Keratinocyte (primary cell): ENCODE results near the gene RALY. TPM values are rescaled to one million over a fixed set of nuclear protein-coding genes. Genes with fewer than 3 reads are reported as not detected.

ENCODE experiments used
- DNase-seq: peaks from one replicate; pipeline ENCODE4 v3.0.0-alpha.2; 2011; ENCODE audit warnings: low read depth, missing footprints, low spot score
- FAIRE-seq: peaks from 2 replicates; lab custom pipeline; 2011; peaks lifted over from hg19 to GRCh38; lab: Jason Lieb, UNC
- H2AFZ ChIP-seq: 2 replicates; pipeline ENCODE4 v1.6.0; 2012; ENCODE audit warnings: low read length, control low read depth, inconsistent platforms; ENCODE audit not compliant: control insufficient read depth
- H3K27ac ChIP-seq: 2 replicates; pipeline ENCODE4 v1.5.1; 2011; ENCODE audit warnings: low read length; ENCODE audit not compliant: control insufficient read depth, insufficient read depth
- H3K27me3 ChIP-seq: 3 replicates; pipeline ENCODE4 v1.6.0; 2011; ENCODE audit warnings: low read length; ENCODE audit not compliant: control insufficient read depth, insufficient read depth; ENCODE audit errors: extremely low read depth
- H3K36me3 ChIP-seq, 2 experiments: 2 replicates in 1 of 2; 3 replicates in 1 of 2; pipeline ENCODE4 v1.5.1; 2011; ENCODE audit warnings: low read length in 2 of 2, mild to moderate bottlenecking in 1 of 2; ENCODE audit not compliant: control insufficient read depth in 2 of 2, insufficient read depth in 2 of 2; ENCODE audit errors: extremely low read depth in 1 of 2
- H3K4me1 ChIP-seq: 3 replicates; pipeline ENCODE4 v1.5.1; 2011; ENCODE audit warnings: low read length; ENCODE audit not compliant: control insufficient read depth, insufficient read depth; ENCODE audit errors: extremely low read depth
- H3K4me2 ChIP-seq: 3 replicates; pipeline ENCODE4 v1.6.0; 2011; ENCODE audit warnings: low read depth, low read length; ENCODE audit not compliant: control insufficient read depth, insufficient read depth; ENCODE audit errors: extremely low read depth
- H3K4me3 ChIP-seq, 3 experiments: fragments of 200-600 bp in 1 of 3; sonication (generic) in 1 of 3; 2 replicates in 2 of 3; 3 replicates in 1 of 3; pipeline ENCODE4 v1.5.1; 2011 to 2016; ENCODE audit warnings: low read length in 3 of 3, mild to moderate bottlenecking in 3 of 3, control low read depth in 2 of 3, inconsistent platforms in 1 of 3, low read depth in 1 of 3, mixed read lengths in 1 of 3, mixed run types in 1 of 3, moderate library complexity in 1 of 3; ENCODE audit not compliant: control insufficient read depth in 2 of 3, insufficient read depth in 2 of 3; ENCODE audit errors: extremely low read depth in 1 of 3
- H3K79me2 ChIP-seq: 2 replicates; pipeline ENCODE4 v1.6.0; 2012; ENCODE audit warnings: low read length; ENCODE audit not compliant: control insufficient read depth, insufficient read depth
- H3K9ac ChIP-seq: 3 replicates; pipeline ENCODE4 v1.6.0; 2011; ENCODE audit warnings: low read length; ENCODE audit not compliant: control insufficient read depth, insufficient read depth; ENCODE audit errors: extremely low read depth
- H3K9me1 ChIP-seq: 3 replicates; pipeline ENCODE4 v1.6.0; 2011; ENCODE audit warnings: low read length; ENCODE audit not compliant: control insufficient read depth, insufficient read depth; ENCODE audit errors: extremely low read depth
- H3K9me3 ChIP-seq: 2 replicates; pipeline ENCODE4 v1.5.1; 2012; ENCODE audit warnings: low read depth, low read length; ENCODE audit not compliant: control insufficient read depth
- H4K20me1 ChIP-seq: 3 replicates; pipeline ENCODE4 v1.6.0; 2011; ENCODE audit warnings: low read length; ENCODE audit not compliant: control insufficient read depth, insufficient read depth; ENCODE audit errors: extremely low read depth
- EZH2 ChIP-seq: IDR thresholded peaks from one replicate; pipeline ENCODE4 v1.6.1; 2012; ENCODE audit warnings: inconsistent platforms, mild to moderate bottlenecking, low read length, moderate library complexity
- dilution Hi-C: fragments of 300-500 bp; cut with MboI; formaldehyde crosslinking; loops from one replicate; pipeline ENCODE4 v1.7.0; 2020; ENCODE audit warnings: low sequenced_read_pairs; ENCODE audit not compliant: extremely low pct_ligation_motif_present
- polyA plus RNA-seq, 5 experiments: library from polyadenylated mRNA; depleted of rRNA in 3 of 5; stranded (reverse) in 3 of 5; stranded (forward) in 1 of 5; unstranded in 1 of 5; fragments of >200 nt; gene quantifications; 1 replicate in 1 of 5; 2 replicates in 3 of 5; 3 replicates in 1 of 5; pipeline versions ENCODE4 v1.2.1 to v1.2.3, GENCODE V29; 2011 to 2012; ENCODE audit warnings: missing spikeins in 2 of 5, low read depth in 1 of 5, low replicate concordance in 1 of 5
- TF ChIP-seq, protein P1 (sequence below), 3 experiments: IDR thresholded peaks in 1 of 3; conservative IDR thresholded peaks in 1 of 3; optimal IDR thresholded peaks in 1 of 3; 2 replicates in 2 of 3; 3 replicates in 1 of 3; pipeline versions ENCODE3 to v1.5.1; 2011; ENCODE audit warnings: low read length in 3 of 3, mild to moderate bottlenecking in 3 of 3, moderate library complexity in 2 of 3, control low read depth in 1 of 3, inconsistent platforms in 1 of 3; ENCODE audit not compliant: insufficient read depth in 2 of 3; ENCODE audit errors: extremely low read depth in 1 of 3

The RALY gene
- polyA plus RNA-seq, 1 donor (not counting 4 experiments of a cell fraction or from before 2014, with no cell fraction given), result 118 TPM

DNA sequence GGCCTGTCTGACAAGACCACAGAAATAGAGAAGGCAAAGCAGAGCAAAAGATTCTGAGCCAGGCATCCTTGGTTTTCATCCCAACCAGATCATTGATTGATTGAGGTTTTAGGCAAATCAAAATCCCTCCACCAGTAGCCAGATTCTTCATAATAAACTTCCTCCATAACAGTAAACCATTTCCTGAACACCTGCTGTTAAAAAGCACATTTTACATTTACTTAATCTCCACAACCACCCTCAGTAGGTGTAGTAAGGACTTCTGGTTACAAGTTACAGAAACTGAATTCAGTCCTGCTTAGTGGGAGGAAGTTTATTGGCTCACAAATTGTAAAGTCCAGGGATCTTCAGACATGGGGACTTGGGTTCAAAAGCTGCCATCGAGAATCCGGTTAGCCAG is 90.1 kb downstream of the RALY start:
- Histone ChIP-seq H3K27me3 (no peaks in the 10 kb centered on the region), H3K27ac (peak overlapping the region; percentile 15), H3K79me2 (peaks cover 3% of the 10 kb centered on the region), H3K36me3 (peaks cover 24 to 59% of the 10 kb centered on the region in 2 experiments), H3K4me2 (peak overlapping the region; percentile 26), H3K4me1 (peaks cover 16% of the 10 kb centered on the region), H3K9me3 (no peaks in the 10 kb centered on the region), H2AFZ (no peak overlapping the region), H3K9ac (no peak overlapping the region), H4K20me1 (peaks cover 17% of the 10 kb centered on the region), H3K4me3 (no peak overlapping the region), H3K9me1 (peaks cover 3% of the 10 kb centered on the region)
- DNase-seq (no peak), FAIRE-seq (no peak)
- TF ChIP-seq, protein P1, sequence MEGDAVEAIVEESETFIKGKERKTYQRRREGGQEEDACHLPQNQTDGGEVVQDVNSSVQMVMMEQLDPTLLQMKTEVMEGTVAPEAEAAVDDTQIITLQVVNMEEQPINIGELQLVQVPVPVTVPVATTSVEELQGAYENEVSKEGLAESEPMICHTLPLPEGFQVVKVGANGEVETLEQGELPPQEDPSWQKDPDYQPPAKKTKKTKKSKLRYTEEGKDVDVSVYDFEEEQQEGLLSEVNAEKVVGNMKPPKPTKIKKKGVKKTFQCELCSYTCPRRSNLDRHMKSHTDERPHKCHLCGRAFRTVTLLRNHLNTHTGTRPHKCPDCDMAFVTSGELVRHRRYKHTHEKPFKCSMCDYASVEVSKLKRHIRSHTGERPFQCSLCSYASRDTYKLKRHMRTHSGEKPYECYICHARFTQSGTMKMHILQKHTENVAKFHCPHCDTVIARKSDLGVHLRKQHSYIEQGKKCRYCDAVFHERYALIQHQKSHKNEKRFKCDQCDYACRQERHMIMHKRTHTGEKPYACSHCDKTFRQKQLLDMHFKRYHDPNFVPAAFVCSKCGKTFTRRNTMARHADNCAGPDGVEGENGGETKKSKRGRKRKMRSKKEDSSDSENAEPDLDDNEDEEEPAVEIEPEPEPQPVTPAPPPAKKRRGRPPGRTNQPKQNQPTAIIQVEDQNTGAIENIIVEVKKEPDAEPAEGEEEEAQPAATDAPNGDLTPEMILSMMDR (optimal IDR thresholded peaks at IDR 0.05 in 1 of 3, IDR thresholded peaks at IDR 0.05 in 1 of 3, conservative IDR thresholded peaks at IDR 0.05 in 1 of 3; ENCODE audit: extremely low read depth in 1 of 3, insufficient read depth in 2 of 3, low read length in 3 of 3), result no peak
- dilution Hi-C loops, result no loop called here

DNA sequence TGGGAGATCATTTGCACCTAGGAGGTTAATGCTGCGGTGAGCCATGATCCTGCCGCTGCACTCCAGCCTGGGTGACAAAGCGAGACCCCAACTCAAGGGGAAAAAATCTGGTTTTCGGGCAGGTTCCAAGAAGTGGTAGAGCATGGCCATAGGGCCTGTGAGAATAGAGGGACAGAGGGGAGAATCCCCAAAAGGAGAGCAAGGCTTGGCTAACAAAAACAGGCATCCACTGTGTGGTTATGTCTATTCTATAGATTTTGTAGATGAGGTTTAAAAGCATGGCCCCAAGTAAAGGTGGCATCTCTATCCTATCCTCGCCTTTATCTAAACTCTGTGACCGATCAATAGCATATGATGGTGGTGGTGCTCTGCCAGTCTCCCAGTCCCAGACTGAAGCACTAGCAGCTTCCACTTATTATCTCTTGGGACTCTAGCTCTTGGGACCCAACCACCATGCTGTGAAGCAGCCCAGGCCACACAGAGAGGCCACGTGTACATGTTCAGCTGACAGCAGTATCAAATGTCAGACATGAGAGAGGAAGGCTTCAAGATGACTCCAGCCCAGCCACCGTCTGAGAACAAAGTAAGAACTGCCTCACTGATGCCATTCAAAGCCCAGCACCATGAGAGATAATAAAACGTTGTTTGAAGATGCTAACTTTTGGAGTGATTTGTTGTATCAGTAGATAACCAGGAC is 90.7 kb downstream of the RALY start:
- peaks cover 3% of the 10 kb centered on the region for H3K9me1 ChIP-seq
- no peak overlapping the region for H3K27ac ChIP-seq
- H3K4me2 ChIP-seq, result no peak overlapping the region
- DNase-seq (no peak), FAIRE-seq (no peak)
- H3K9ac ChIP-seq, result no peak overlapping the region
- no peaks in the 10 kb centered on the region for H3K27me3 ChIP-seq
- peaks cover 16% of the 10 kb centered on the region for H3K4me1 ChIP-seq
- H2AFZ ChIP-seq, result no peak overlapping the region
- no peaks in the 10 kb centered on the region for H3K9me3 ChIP-seq
- H3K36me3 ChIP-seq, result peaks cover 24 to 57% of the 10 kb centered on the region in 2 experiments
- no peak overlapping the region for H3K4me3 ChIP-seq
- peaks cover 3% of the 10 kb centered on the region for H3K79me2 ChIP-seq
- H4K20me1 ChIP-seq, result peaks cover 20% of the 10 kb centered on the region
- TF ChIP-seq EZH2, result no peak
- TF ChIP-seq, protein P1 (optimal IDR thresholded peaks at IDR 0.05 in 1 of 3, IDR thresholded peaks at IDR 0.05 in 1 of 3, conservative IDR thresholded peaks at IDR 0.05 in 1 of 3; ENCODE audit: extremely low read depth in 1 of 3, insufficient read depth in 2 of 3, low read length in 3 of 3), result no peak
- dilution Hi-C loops, result no loop called here
